DMS114 treated with DMSO at 0.1 percent for 48 hours (cell line): ENCODE results near the gene TH.

Experiments
- DNase-seq: peaks from one replicate; lab custom pipeline; 2025; ENCODE audit not compliant: unreplicated experiment; lab: John Stamatoyannopoulos, UW

TH gene

DNA sequence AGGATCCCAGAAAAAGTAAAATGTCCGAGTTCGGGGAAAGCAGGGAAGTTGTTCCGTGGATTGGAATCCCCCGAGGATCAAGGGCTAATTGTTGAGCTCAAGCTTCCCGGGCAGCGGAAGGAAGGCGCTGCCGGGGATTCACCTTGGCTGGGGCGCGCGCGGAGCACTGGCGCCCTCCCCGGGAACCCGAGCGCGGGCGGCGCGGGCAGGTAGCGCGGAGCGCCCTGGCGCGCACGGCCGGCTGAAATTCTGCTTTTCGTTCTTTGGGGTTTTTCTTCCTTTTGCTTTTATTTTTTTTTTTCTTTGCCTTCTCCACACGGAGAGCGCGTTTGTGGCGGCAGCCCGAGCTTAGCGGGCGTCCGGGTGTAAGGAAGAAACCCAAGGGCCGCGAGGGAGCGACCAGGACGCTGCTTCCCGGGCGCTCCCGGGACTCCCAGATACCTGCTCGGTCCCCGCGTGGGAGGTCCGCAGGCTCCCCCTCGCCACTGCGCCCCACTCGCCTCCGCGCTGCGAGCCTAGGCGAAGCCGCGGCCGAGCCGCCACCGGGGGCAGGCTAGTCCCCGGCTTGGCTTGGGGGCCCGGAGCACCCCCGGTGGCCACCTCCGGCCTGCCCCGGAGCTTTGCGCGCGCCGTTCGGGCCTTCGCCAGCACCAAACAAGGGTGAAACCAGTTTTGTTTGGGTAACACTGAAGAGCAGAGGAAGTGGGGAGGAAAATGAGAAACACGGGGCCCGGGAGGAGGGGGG lies 27.6 kb downstream of the TH start:
- no peak for DNase-seq

DNA sequence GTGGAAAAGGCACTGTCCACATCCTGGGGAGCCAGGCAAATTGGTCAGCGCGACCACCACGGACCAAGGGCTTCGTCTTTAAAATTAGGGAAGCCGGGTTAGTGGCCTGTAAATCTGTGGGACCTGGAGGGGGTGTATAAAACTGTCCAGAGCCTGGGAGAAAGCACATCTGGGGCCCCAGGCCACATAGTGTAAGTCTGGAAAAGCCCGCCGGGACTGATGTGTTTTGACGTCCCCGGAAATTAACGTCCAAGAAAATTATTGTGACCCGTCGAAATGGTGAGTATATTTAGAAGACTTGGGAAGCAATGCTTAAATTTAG lies 28.2 kb downstream of the TH start:
- DNase-seq = no peak

DNA sequence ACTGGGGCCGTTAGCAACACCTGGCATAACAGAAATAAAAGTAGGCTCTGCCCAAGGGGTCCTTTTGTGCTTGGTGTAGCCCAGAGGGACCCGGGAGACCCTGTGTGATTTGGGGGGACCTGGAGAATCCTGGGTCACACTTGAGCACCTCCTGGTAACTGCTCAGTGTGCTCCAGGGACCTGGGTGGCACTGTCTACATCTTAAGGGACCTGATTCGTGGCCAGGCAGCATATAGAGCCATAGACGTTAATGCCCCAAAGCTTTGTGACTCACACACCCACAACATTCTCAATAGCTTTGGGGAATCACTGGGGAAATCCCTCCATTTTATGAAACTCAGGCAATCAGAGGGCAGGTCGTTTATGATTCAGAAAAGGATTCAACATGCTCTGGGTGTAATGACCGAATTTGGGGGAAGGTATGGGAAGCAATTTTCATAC lies 28.8 kb downstream of the TH start:
- DNase-seq = no peak

DNA sequence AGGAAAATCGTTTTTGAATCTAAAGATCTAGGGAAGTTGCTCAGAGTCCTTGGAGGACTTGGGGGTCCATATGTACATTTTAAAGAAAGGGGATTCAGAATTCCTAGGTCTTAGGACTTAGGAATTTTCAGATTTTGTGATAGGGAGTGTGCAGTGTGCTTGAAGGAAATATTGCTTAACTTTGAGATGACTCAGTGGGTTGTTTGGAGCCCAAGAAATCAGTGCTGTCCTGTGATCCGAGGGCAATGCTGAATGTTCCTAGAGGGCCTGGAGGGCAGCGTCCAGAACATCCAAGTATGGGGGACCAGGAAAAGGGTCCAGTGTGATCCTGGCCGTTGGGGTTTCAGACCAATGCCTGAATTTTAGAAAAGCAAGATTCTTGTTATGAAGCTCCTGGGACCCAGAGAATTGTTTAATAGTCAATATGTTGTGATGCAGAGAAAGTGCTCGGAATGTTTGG lies 29.3 kb downstream of the TH start:
- DNase-seq = no peak

DNA sequence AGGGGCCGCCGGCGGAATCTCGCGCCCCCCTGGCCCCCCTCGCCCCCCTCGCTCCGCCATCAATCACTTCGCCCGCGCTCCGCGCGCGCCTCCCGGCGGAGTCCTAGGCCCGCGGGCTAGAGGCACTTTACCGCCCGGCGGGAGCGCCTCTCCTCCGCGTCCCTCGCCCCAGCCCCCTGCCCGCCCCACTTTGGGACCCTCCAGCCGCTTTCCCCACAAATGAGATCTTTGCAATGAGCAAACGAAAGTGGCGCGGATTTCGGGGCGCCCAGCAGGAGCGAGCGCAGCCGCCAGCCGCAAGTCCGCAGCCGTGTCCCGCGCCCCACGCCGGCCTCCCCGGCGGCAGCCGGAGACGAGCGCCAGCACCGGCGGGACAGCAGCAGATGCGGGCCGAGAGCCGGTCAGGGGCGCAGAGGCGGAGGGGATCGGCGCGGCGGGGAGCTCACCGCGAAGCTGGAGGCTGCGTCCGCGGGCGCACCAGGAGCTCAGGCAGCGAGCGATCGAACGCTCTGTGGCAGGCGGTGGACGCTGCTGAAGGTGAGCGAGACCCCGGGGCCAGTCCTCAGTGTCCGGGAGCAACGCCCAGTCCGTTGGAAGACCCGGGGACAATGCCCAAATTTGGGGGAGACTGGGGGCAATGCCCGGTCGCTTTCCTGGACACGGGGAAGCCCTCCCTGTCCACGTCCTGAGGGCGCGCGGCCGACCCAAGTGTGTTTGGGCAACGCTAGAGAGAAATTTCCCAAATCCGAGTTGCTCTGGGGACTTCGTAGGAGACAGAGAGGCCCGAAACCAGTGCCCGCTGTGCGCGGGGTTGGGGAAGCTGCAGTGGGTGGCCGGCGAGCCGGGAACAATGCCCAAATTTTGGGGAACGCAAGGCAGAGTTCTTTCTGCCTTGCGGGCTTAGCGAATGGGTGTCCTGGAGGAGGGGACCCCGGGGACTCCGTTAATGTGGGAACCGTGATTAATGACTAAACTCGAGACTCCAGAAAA lies 30.9 kb downstream of the TH start:
- DNase-seq = no peak

DNA sequence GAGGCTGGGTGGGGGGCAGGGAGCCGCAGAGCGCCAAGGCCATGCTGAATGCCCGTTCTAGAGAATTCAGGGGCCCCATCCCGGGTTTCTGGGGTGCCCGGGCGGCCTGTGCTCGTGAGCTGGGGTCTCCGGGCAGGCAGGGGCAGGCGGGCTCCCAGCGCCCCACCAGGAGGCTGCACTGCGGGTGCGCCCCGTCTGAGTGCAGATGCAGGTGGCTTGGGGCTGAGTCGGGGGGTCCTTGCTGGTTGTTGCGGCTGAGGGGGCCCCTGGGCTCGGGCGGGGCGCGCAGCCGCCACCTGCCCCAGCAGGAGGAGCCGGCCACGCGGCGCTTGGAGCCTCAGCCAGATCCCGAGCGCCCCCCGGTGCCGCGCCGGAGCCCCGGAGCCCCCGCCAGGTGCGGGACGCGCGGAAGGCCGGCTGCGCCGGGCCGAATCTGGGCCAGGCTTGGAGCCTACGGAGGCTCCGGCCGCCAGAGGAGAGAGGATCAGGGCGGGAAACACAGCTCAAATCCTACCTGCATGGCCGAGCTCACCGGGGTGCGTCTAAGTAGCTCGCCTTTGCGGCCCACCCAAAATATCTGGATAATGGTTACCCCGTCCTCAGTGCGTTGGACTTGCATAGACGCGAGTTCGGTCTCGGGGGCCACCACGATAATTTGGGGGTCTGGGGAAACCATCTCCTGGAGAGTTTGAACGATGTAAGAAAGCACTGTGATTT lies 31.8 kb downstream of the TH start:
- DNase-seq = no peak

DNA sequence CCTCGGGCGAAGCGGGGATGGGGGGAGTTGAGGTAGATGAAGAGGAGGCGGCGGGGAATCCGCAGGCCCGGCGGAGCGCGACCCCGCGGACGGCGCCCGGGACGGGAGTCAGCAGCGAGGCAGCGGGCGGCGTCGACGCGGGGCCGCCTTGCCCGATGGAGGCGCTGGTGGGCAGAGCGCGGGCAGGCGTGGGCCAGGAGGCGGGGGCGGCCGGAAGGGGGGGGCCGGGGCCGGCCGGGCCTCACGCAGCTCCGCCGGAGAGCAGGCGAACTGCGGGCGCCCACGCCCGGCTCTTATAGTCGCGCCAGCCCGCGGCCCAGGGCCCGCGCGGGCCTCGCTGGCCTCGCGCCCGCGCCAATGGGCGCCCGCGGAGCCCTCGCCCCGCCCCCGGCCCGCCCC lies 32.5 kb downstream of the TH start, which contains the start of gene IGF2:
IGF2 (minus strand) TSS at position 267 of the 399 bp plus-strand sequence. CDS start 3,866 bp downstream, outside the sequence.
- DNase-seq = no peak

DNA sequence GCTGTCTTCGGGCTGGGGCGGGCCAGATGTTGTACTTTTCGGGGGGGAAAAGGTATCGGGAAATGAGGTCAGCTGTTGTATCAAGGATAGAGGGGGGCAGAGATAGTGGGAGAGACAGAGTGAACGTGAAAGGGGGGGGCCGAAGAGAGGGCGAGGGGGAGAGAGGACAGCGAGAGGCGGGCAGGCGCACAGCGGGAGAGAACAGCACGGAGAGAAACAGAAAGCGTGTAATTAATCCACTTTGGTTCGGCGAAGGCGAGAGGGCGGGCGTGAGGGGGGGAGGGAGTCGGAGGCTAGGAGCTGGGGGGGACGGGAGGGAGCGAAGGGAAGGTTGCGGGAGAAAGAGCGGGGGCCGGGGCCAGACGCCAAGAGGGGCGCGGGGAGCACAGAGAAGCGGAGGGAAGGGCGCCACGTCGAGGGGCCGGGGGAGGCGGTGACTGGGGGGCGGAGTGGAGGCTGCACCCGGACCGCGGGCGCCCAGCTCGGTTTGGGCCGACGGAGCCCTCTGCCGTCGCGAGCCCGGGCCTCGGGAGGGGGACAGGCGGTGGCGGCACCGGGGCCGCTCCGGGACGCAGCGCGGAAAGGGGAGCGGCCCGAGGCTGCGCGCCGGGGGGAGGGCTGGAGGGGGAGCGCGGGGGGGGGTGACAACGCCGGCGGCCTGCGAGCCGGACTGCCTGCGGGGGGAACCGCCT lies 33.0 kb downstream of the TH start:
- DNase-seq = no peak

DNA sequence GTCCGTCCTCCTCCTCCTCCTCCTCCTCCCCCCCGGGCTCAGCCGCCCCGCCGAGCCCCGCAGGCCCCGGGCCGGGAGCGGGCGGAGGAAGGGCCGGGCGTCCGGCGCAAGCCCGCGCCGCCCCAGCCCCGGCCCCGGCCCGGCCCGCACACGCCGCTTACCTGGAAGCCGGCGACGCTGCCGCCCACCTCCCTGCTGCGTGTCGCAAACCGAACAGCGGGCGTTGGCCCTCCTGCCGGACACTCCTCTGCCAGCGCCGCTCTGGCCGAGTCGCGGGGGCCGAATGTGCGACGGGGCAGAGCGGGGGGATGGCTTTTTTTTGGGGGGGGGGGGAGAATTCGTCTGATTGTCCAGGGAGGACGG lies 33.6 kb downstream of the TH start:
- no peak for DNase-seq

DNA sequence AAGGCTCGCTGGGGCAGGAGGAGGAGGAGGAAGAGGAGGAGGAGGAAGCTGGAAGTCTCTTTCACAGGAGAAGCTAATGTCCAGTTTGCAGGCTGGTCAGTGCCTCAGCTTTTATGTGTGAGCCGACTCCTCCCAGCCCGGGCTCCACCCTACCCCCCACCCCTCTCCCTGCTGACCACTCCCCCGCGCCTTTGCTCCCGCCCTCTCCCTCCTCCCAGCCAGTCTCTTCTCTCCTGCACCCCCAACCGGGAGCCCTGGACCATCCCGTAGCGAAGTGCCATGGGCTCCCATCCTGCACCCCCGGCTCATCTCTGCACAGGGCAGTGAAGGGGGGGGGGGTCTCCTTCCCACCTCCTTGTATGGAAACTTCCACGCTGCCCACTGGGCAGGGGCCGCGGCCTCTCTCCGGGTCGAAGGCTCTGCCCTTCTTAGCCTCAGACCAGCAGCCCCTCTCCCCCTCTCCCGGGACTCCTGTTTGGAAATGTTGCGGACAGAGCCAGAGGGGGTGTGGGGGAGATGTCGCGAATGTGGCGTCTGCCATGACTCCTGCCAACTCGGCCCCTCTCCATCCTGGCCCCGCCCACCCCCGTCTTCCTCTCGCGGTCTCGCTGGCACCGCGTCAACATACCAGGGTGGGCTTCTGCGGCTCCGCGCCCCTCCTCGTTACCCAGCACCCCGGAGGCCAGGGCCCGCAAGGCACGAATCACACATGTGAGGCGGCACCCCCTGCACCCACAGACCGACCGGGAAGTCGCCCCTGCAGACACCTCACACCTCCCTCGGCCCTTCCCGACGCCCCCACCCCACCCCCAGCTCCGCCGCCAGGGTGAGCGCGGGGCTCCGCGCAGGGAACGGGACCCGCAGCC lies 34.2 kb downstream of the TH start:
- DNase-seq = peak; percentile 45

DNA sequence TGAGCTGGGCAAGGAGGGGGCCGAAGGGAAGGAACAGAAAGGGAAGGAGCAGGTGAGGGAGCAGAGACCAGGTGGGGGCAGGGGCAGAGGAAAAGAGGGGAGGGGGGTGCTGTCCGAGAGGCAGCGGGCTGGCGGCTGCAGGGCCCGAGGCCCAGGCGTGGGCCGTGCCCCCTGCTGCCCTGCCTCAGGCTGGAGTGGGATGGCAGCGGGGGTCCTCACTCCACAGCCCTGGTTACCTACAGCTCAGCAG lies 34.7 kb downstream of the TH start:
- no peak for DNase-seq

DNA sequence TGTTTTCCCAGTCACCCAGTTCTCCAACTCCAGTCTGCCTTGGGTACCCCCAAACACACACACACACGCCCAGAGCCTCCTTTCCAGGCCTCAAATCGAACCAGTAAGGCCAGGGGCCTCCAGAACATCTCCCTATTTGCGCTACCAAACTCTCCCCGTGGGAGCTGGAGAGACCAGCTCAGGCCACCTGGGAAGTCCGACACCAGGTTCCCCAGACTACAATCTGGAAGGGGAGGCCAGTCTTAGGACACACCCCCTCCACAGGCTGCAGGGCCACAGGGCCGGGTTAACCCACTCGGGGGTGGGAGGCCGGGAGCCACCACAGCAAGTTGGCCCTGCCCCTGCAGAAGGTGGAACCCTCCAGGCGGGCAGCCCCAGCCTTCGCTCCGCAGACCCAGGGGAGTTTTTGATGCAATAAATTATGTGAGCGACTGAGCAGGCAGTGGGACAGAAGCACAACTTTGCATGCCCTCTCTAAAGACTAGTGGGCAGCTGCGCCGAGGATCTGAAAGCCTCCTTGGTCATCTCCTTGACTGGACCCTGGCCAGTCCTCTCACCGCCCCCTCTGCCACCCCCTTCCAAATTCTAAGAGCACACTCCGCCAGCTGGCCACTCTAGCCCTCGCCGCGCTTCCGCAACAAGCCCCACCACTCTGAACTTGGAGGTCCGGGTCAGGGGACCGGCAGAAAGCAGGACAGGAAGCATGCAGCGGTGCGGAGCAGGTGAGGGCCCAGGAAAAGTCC lies 35.2 kb downstream of the TH start:
- DNase-seq = no peak

DNA sequence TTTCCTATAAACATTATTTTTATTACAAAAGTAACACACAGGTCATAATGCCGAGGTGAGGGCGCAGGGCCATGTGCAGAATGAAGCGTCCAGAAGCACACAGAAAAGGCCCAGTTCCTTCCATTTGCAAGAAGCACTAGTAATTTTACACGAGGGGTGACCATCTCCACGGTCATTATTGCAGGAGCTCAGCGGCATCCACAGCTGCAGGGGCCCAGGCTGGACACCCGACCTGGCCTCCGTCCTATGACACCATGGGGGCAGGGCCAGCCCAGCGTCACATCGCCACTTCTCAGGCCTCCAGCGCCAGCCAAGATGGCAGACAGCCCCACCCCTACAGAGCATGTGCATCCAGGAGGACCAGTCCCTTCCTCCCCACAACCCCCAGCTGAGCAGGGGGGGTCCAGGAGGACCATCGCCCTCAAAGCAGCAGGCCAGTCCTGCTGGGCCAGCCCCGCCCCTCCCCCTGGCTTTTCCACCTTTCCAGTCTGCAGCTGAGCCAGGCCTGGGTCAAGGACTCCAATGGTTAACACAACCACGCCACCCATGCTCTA lies 35.9 kb downstream of the TH start:
- DNase-seq = no peak

DNA sequence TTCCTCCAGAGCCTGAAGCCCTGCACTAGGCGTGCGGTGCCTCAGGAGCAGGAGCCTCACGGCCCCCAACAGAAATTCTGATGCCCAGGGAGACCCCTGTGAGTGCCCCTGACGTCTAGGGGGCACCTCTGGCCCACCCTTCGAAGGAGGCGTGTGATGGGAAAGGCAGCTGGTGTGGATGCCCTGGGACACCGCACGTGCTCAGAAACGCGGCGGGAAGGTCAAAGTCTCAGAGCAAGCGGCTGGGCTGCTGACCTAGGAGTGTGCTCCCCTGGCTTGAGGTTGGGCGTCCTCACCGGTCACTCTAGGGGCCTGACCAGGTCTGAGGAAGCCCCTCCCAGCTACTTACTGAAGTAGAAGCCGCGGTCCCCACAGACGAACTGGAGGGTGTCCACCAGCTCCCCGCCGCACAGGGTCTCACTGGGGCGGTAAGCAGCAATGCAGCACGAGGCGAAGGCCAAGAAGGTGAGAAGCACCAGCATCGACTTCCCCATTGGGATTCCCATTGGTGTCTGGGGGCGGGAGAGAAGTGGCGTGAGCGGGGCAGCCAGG lies 36.5 kb downstream of the TH start:
- no peak for DNase-seq

DNA sequence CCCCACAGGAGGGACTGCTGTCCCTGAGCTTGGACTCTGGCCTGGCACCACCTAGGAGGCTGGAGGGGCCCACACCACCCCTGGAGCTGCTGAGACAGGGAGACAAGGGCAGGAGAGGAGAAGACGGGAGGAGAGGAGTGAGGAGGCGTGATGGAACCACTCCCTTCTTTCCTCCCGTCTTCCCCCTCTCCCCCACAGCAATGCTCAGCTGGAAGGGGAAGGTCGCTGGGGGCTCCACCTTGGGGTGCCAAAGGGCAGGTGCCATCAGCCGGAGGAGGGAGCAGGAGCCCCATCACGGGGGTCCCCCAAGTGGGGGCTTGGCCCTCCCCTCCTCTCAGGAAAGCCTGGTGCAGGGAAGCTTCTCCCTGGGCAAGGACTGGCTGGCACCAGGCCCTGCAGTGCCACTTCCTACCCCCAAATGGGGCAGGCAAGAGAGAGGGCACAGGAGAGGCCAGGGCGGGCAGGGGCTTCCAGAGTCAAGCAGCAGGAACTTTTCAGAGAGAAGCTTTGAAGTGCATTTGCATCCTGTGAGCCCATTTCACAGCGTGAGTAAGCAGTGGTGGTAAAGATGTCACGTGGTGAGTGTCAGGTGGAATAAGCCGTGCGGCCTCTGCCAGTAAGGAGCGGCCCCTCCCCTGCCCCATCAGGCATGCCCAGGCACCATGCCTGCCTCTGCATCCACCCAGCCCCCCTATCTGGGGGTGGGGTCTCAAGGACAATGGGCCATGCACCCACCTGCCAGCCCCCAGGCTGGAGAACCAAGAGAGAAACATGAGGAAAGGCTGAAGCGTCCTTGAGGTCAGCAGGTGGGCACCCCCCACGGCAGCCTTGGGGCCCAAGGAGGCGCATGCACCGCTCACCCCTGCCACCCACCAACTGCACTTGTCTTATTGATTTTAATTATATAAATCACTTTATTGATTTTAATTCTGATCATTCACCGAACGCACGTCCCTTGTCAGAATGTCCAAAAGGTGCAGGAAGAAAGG lies 37.3 kb downstream of the TH start:
- DNase-seq = no peak

DNA sequence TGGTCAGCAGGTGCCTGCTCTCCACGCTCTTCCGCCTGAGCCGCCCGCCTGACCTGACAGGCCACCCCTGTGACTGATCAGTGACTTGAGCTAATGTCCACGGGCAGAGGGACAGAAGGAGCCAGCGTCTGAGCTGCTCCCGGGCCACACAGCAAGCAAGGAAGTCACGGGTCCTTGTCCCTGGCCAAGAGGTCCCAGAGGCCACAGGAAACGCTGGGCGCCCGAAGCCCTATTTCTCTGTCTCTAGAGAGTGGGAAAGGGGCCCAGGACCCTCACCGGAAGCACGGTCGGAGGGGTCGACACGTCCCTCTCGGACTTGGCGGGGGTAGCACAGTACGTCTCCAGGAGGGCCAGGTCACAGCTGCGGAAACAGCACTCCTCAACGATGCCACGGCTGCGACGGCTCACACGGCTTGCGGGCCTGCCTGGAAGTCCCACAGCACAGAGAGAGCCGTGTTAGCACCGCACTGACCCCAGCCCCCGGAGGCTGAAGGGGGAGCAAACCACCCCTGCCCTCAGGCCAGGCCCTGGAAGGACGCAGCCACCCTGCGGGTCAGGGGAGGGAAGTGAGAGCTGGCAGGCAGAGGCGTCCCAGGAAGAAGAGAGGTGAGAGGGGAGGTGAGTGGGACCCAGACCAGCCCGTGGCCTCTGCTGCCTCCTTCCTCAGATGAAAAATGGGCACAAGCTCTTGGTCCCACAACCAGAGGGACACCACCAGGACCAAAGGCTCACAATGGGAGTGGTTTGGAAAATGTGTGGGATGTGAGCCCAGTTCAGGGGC lies 38.2 kb downstream of the TH start:
- DNase-seq = no peak

DNA sequence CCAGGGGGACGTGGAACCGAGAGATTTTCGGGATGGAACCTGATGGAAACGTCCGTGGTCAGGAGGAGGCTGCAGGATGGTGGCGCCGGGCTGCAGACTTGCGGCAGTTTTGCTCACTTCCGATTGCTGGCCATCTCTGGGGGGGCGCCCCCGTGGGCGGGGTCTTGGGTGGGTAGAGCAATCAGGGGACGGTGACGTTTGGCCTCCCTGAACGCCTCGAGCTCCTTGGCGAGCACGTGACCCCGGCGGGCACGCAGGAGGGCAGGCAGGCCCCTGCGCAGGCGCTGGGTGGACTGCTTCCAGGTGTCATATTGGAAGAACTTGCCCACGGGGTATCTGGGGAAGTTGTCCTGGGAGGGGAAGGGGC lies 38.8 kb downstream of the TH start:
- no peak for DNase-seq
